GM21367 (cell line): Measurements from ENCODE around the gene RNF180.

Source experiments
- ATAC-seq: cut with Tn5 transposase; IDR thresholded peaks from one replicate; pipeline ENCODE4 v1.9.1; 2021; ENCODE audit not compliant: unreplicated experiment

The RNF180 gene, protein sequence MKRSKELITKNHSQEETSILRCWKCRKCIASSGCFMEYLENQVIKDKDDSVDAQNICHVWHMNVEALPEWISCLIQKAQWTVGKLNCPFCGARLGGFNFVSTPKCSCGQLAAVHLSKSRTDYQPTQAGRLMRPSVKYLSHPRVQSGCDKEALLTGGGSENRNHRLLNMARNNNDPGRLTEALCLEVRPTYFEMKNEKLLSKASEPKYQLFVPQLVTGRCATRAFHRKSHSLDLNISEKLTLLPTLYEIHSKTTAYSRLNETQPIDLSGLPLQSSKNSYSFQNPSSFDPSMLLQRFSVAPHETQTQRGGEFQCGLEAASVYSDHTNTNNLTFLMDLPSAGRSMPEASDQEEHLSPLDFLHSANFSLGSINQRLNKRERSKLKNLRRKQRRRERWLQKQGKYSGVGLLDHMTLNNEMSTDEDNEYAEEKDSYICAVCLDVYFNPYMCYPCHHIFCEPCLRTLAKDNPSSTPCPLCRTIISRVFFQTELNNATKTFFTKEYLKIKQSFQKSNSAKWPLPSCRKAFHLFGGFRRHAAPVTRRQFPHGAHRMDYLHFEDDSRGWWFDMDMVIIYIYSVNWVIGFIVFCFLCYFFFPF

GRCh38 chr5:64165500-64166200 is at the start of gene RNF180:
Gene RNF180 (plus strand): TSS chr5:64165843. CDS start chr5:64200808, 34,965 bp downstream.
- ATAC-seq, result no peak

GRCh38 chr5:64125521-64125920 is 40.1 kb upstream of the RNF180 start:
- no peak for ATAC-seq

GRCh38 chr5:64126202-64126741 is 39.4 kb upstream of the RNF180 start:
- no peak for ATAC-seq

- ATAC-seq, result no peak
Measured at GRCh38 chr5:64140018-64140417, 25.6 kb upstream of the RNF180 start.

DNA sequence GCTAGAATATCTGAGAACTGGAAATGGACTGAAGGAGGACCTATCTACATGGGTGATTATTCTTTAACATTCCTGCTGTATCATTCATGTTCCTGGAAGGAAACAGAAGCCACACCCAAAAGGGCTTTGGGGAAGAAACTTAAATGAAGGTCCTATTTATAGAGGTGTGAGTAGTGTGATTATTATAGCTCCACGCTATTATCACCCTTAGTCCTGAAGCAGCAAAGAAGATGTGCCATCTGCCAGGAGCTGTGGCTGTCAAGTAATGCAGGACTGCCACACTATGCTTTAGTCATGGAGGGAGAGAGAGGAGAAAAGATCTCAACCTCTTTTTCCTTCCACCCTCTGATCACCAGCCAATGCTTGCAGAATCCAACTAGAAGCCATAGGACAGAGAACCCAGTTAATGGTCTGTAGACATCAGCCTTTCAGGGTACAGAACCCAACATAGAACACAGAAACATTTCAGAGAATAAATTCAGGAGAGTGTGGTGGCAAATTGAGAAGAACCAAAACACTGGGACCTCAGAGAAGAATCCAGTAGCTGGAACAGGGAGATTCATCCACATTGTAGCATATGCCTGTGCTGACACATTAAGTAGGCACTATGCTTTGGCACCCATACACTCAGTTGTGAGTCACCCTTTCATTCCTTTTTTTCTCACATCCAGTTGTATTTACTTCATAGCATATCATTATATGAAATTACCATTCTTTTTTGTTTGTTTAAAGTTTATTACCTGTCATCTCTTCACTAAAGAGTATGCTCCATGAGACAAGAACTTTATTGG is 21.0 kb upstream of the RNF180 start:
- no peak for ATAC-seq

GRCh38 chr5:64145216-64145895 is 20.3 kb upstream of the RNF180 start:
- no peak for ATAC-seq

DNA sequence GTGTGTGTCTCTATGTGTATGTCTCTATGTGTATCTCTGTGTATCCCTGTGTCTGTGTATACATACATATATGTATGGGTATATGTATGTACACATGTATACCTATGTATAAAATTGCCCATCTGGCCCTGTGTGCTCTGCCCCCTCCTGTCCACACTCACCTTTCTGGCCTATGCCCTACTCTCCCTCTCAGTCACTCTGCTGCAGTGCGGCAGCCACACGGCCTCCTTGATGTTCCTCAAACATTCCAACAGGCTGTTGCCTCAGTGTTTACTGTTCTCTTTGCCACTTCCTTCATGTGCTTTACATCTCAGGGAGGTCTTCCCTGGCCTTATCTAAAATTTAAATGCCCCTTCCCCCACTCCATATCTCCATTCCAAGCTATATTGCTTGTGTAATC is 18.3 kb upstream of the RNF180 start:
- no peak for ATAC-seq

DNA sequence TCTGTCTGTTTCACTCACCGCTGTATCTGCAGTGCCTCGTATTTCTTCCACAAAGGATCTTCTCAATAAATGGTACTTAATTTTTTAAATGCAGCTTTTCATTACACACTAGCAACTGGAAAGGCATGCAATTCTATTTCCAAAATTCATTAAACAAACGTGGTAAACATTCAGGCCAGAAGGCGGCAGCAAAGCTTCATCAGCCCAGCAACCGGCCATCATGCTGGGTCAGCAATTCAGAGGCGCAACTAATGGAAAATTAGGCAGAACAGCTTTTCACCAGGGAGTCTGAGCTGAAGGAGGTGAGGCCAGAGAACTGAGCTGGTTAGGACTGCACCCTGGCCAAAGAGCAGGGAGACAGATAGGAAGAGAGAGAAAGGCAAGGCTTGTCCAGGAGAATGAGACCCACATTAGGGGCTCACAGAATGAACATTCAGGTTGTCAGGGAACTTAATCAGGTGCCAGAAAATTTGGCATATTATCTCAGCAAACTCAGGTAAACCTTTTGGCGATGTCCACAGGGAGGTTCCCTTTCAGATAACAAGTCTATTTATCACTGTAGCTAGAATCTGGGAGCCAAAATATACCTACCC is 17.7 kb upstream of the RNF180 start:
- no peak for ATAC-seq

DNA sequence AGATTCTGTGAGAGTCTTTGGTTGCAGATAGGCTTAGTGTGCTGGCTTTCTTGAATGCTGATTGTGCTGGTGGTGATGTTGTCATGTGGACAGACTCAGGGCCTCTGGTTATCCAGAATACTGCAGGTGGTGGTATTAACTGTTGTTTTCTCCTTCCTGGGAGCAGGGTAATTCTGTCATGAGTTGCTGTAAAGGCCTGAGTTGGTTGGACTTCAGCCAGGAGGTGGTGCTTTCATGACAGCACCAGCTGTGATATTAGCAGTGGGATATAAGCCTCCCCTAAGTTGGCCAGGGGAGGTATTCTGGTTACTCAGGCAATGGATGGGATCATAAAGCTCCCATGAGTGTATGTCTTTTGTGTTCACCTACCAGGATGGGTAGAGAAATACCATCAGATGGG is 16.4 kb upstream of the RNF180 start:
- no peak for ATAC-seq

DNA sequence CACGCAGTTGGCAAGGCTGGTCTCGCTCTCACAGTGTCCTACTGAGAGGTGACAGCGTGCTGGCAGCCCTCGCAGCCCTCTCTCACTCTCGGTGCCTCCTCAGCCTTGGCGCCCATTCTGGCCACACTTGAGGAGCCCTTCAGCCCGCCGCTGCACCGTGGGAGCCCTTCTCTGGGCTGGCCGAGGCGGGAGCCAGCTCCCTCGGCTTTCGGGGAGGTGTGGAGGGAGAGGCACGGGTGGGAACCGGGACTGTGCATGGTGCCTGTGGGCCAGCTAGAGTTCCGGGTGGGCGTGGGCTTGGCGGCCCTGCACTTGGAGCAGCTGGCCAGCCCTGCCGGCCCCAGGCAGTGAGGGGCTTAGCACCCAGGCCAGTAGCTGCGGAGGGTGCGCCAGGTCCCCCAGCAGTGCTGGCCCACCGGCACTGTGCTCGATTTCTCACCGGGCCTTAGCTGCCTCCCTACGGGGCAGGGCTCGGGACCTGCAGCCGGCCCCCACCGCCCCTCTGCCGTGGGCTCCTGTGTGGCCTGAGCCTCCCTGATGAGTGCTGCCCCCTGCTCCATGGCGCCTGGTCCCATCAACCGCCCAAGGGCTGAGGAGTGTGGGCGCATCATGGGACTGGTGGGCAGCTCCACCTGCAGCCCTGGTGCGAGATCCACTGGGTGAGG is 15.7 kb upstream of the RNF180 start:
- no peak for ATAC-seq

- no peak for ATAC-seq
Measured at GRCh38 chr5:64156261-64156660, 9.4 kb upstream of the RNF180 start.

GRCh38 chr5:64158827-64159226 is 6.8 kb upstream of the RNF180 start:
- no peak for ATAC-seq

DNA sequence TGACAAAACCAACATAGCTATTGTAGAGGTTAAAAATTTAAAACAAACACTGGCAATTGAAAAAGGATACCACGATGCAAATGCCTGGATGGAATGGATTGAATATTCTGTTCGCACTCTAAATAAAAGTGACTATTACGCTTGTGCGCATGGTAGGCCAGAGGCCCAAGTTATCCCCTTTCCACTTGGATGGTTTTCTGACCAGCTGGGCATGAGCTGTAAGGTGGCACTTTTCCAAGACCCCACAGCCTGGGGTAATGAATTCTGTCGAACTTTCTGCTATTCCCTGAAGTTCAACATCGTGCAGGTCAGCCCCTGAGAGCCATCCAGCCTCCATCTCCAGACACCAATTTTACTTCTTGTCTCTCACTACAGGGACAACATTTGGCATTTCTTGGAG is 5.4 kb upstream of the RNF180 start:
- ATAC-seq, result no peak

- ATAC-seq, result no peak
Measured at GRCh38 chr5:64161420-64161819, 4.2 kb upstream of the RNF180 start.

- no peak for ATAC-seq
Measured at GRCh38 chr5:64163135-64163534, 2.5 kb upstream of the RNF180 start.

- ATAC-seq, result no peak
Measured at GRCh38 chr5:64163746-64164145, 1.9 kb upstream of the RNF180 start.

DNA sequence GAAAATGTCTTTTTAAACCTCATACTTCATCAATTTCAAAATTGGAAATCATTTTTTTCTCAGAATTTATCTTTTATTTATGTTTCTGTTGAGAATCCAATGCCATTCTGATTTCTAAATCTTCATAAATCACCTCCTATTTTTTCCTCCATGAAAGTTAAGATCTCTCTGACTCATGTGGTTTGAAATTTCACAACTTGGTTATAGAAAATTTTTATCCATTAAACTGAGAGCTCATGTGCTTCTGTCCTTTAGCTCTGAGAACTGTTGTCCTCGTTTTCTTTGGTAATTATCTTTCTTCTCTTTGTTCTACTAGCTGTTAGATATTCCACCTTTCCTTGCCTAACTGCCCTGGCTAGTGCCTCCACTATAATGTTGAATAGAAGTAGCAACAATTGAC is 1.5 kb upstream of the RNF180 start:
- no peak for ATAC-seq

DNA sequence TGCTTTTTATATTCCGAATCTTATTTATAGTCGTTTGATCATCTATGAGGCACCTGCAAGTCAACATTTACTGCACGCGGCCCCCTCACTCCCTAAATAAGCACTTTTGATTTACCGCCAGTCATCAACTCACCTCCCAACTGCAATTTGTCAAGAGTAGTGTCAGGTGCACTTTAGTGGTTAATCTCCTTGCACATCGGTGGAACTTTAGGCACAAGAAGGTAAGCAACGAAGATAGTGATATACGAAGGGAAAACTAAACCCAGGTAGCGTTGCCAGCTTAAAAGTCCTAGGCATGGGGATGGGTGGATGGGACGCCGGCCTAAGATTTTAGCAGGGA is 513 bp upstream of the RNF180 start:
- ATAC-seq, result no peak

- ATAC-seq, result no peak
Measured at GRCh38 chr5:64166201-64166959, 737 bp downstream of the RNF180 start.
